Activated CD8-positive, alpha-beta T cell treated with anti-CD3 and anti-CD28 coated beads for 36 hours (primary cell): ENCODE data around the gene SCN10A. TPM values are rescaled to one million over a fixed set of nuclear protein-coding genes. Genes with fewer than 3 reads are reported as not detected.

Experiments
- ATAC-seq: fragments of 200-7000 bp; cut with Tn5 transposase; one replicate; pipeline ENCODE4 v1.10.0; 2021; ENCODE audit warnings: mild to moderate bottlenecking, moderate library complexity
- CTCF ChIA-PET: fragments of 350-600 bp; sonication (Branson Sonifier 250); formaldehyde crosslinking; loops from one replicate; lab custom pipeline; 2021; ENCODE audit warnings: antibody characterized with exemption; lab: Charles Lee
- POLR2A ChIA-PET: fragments of 350-600 bp; sonication (Branson Sonifier 250); formaldehyde crosslinking; loops from one replicate; lab custom pipeline; 2021; ENCODE audit warnings: antibody characterized with exemption; lab: Charles Lee
- DNase-seq: peaks from one replicate; pipeline ENCODE4 v3.0.0-alpha.2; 2020
- H3K27ac Mint-ChIP-seq: one replicate; pipeline ENCODE4 v1.8.0; 2021; ENCODE audit warnings: mild to moderate bottlenecking, mixed read lengths
- H3K27me3 Mint-ChIP-seq: one replicate; pipeline ENCODE4 v1.8.0; 2021; ENCODE audit warnings: mixed read lengths
- H3K36me3 Mint-ChIP-seq: one replicate; pipeline ENCODE4 v1.8.0; 2021; ENCODE audit warnings: low read depth, mixed read lengths
- H3K4me1 Mint-ChIP-seq: one replicate; pipeline ENCODE4 v1.8.0; 2021; ENCODE audit warnings: low read depth, mixed read lengths
- H3K4me3 Mint-ChIP-seq: one replicate; pipeline ENCODE4 v1.8.0; 2021; ENCODE audit warnings: mild to moderate bottlenecking, moderate library complexity, mixed read lengths
- H3K9me3 Mint-ChIP-seq: one replicate; pipeline ENCODE4 v1.8.0; 2021; ENCODE audit warnings: mixed read lengths
- CTCF ChIP-seq: fragments of 200-600 bp; IDR thresholded peaks from one replicate; pipeline ENCODE4 v1.8.0; 2022; ENCODE audit warnings: antibody characterized with exemption, mild to moderate bottlenecking
- intact Hi-C: fragments of 100-400 bp; cut with micrococcal nuclease; formaldehyde crosslinking; loops from one replicate; pipeline ENCODE4 v1.10.0; 2022
- total RNA-seq, 2 experiments: library from RNA; stranded (reverse); gene quantifications; one replicate each; pipeline ENCODE4 v1.2.3, GENCODE V29; 2021

Gene SCN10A
- total RNA-seq, 2 experiments from 2014 or later, result not detected

GRCh38 chr3:38800511-38800910 is 15.5 kb downstream of the SCN10A start:
- Mint-ChIP-seq H3K27ac (no peak overlapping the region), H3K36me3 (no peaks in the 10 kb centered on the region), H3K4me3 (no peak overlapping the region), H3K4me1 (no peaks in the 10 kb centered on the region), H3K9me3 (no peaks in the 10 kb centered on the region), H3K27me3 (peaks cover 10% of the 10 kb centered on the region)
- no peak for TF ChIP-seq CTCF
- no peak for DNase-seq
- ChIA-PET CTCF (interaction anchor here (0.6 kb wide), 1 partner anchor 426 kb away, joined by 3 read pairs; no protein-coding TSS in a partner anchor), POLR2A (no interaction called here)
- no peak for ATAC-seq
- intact Hi-C loops, result no loop called here

- Mint-ChIP-seq H3K36me3 (no peaks in the 10 kb centered on the region), H3K9me3 (no peaks in the 10 kb centered on the region), H3K27ac (no peak overlapping the region), H3K4me3 (no peak overlapping the region), H3K4me1 (no peaks in the 10 kb centered on the region), H3K27me3 (peaks cover 10% of the 10 kb centered on the region)
- no peak for ATAC-seq
- ChIA-PET CTCF (interaction anchor here (1.2 kb wide), 1 partner anchor 50 kb away, joined by 3 read pairs; no protein-coding TSS in a partner anchor), POLR2A (no interaction called here)
- no peak for DNase-seq
- intact Hi-C loops, result no loop called here
- no peak for TF ChIP-seq CTCF
Observed at GRCh38 chr3:38793721-38794120, 22.3 kb downstream of the SCN10A start.

GRCh38 chr3:38792983-38793382 is 23.0 kb downstream of the SCN10A start:
- intact Hi-C loops, result no loop called here
- Mint-ChIP-seq H3K4me3 (no peak overlapping the region), H3K27ac (no peak overlapping the region), H3K36me3 (no peaks in the 10 kb centered on the region), H3K27me3 (peaks cover 6% of the 10 kb centered on the region), H3K9me3 (no peaks in the 10 kb centered on the region), H3K4me1 (no peaks in the 10 kb centered on the region)
- ChIA-PET CTCF (interaction anchor here (1.2 kb wide), 1 partner anchor 51 kb away, joined by 3 read pairs; no protein-coding TSS in a partner anchor), POLR2A (no interaction called here)
- no peak for TF ChIP-seq CTCF
- no peak for DNase-seq
- ATAC-seq, result no peak

- peaks cover 4% of the 10 kb centered on the region for H3K9me3 Mint-ChIP-seq
- no peaks in the 10 kb centered on the region for H3K36me3 Mint-ChIP-seq
- TF ChIP-seq CTCF, result no peak
- ATAC-seq, result no peak
- POLR2A ChIA-PET, result no interaction called here
- DNase-seq, result no peak
- H3K27me3 Mint-ChIP-seq, result peaks cover 10% of the 10 kb centered on the region
- H3K4me3 Mint-ChIP-seq, result no peak overlapping the region
- intact Hi-C loops, result no loop called here
- no peak overlapping the region for H3K27ac Mint-ChIP-seq
- H3K4me1 Mint-ChIP-seq, result no peaks in the 10 kb centered on the region
- CTCF ChIA-PET, result no interaction called here
Observed at GRCh38 chr3:38782148-38782547, 33.9 kb downstream of the SCN10A start.

- no peaks in the 10 kb centered on the region for H3K4me1 Mint-ChIP-seq
- H3K36me3 Mint-ChIP-seq, result no peaks in the 10 kb centered on the region
- ATAC-seq, result no peak
Observed at GRCh38 chr3:38773528-38773927, 42.5 kb downstream of the SCN10A start.

More at GRCh38 chr3:38773528-38773927, 42.5 kb downstream of the SCN10A start:
- ChIA-PET CTCF (no interaction called here), POLR2A (no interaction called here)
- H3K27ac Mint-ChIP-seq, result no peak overlapping the region
- H3K9me3 Mint-ChIP-seq, result peaks cover 11% of the 10 kb centered on the region
- H3K4me3 Mint-ChIP-seq, result no peak overlapping the region
- DNase-seq, result no peak
- H3K27me3 Mint-ChIP-seq, result peaks cover 15% of the 10 kb centered on the region
- intact Hi-C loops, result no loop called here
- no peak for TF ChIP-seq CTCF
